ENCODE data around the gene ARHGAP19.

The ARHGAP19 gene

DNA sequence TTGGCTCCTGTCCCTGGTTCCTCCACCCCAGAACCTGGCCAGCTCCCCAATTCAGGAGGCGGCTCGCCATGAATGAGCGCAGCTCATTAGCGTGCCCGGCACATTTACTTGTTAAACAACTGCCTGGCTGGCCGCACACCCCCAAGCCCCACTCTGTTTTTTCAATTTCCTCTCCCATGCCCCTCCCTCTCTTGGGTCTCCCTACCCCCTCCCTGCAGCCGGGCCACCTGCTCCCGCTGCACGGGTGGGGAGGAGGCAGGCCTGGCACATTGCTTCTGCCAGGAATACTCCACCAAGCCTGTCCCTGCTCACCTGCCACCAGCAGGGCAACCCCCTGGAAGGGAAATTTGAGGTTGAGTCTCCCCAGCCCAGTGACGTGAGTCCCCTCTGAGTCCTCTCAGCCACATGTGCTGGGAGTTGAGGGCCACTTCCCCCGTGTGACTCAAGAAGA is 104.2 kb downstream of the ARHGAP19 start:
- DNase-seq: no peak

DNA sequence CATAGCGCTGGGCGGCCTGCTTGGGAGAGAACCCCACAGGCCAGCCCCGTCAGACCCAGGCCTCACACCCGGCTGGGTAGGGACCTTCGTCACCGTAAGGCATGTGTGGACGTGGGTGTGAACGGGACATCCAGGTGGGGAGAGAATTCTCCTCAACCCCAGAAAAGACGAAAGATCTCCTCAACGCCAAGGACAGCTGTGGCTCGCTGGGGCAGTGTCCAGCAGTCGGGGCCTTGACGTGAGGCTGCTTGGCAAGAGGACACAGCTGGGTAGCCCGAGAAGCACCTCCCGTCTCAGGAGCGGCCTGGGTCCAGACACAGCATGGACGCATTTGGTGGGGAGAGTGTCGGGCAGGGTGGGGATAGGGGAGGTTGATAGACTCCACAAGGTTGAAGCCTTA is 105.5 kb downstream of the ARHGAP19 start:
- DNase-seq: no peak

DNA sequence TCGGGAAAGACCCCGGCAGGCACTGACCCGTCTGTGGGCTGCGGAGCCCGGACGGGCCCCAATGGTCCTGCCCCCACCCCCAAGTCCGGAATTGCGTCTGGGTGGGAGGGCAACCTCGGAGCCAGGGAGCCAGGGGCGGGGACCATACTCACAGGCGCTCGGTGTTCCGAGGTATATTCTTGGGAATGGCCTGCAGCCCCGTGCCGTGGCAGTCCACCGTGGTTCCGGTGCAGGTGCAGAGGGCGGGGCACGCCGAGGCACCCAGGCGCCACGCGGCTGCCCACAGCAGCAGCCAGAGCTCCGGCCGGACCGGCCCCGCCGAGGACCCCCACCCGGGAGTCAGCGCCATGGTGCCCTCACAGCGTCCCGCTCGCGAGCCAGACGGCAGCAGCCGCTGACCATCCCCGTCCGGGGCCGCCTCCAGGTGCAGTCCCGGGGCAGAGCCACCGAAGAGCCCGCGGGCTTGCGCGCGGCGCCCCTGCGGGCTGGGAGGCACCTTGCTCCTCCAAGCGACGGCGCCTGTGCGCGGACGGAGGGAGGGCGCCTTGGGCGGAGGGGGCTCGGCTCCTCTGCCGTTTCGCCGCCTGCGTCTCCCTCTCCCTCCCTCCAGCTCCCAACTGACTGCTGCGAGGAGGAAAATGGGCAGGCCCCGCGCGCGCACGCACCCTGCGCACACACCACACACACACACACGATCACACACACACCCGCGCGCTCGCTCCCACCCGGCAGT is 106.9 kb downstream of the ARHGAP19 start, which contains the start of gene SLIT1:
Gene SLIT1 (minus strand): TSS at position 634 of the 733 bp plus-strand sequence. CDS start 285 bp downstream, at position 349.
- no peak for DNase-seq

DNA sequence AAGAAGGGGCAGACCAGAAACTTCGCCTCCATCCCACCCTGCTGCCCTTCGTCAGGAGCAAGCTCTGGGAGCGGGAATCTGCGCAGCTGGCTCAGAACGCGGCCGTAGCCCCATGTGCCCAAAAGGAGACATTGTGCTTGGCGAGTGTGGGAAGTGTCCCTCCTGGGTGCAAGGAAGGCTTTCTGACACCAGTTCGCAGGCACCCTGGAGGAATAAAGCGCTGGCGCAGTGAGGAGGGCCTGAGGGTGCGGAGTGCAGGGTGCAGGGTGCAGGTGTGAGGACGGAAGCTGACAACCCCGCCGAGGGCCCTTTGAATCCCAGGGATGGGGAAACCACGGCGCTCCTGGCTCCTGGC is 107.5 kb downstream of the ARHGAP19 start:
- DNase-seq: no peak

GRCh38 chr10:97183314-97183713 is 109.1 kb downstream of the ARHGAP19 start:
- no peak for DNase-seq

DNA sequence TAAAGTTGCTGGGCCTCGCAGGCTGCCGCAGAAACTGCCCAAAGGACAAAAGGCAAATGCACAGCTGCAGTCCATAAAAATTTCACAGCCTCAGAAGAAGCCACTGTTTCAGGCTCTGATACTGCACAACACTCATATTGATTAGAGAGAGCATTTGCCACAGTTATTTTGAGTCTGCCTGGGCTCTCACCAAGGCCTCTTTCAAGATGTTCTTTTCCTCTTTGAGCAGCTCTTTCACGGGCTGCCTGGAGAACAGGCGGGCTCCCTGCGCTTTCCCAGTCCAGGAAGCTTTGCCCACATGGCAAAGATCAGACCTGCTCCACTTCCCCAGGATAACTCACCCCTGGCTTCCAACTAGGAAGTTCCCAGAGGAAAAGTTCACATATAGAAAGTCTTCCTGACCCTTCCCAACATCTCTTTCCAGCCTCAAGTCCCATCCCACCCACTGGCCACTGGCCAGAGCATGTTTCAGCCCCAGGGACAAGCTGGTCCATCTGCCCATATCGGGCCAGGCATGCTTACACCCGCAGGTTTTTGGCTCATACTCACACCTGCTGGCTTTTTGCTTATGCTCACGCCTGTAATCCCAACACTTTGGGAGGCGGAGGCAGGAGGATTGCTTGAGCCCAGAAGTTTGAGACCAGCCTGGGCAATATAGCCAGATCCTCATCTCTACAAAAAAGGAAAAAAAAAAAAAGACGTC is 110.0 kb downstream of the ARHGAP19 start:
- DNase-seq: no peak

DNA sequence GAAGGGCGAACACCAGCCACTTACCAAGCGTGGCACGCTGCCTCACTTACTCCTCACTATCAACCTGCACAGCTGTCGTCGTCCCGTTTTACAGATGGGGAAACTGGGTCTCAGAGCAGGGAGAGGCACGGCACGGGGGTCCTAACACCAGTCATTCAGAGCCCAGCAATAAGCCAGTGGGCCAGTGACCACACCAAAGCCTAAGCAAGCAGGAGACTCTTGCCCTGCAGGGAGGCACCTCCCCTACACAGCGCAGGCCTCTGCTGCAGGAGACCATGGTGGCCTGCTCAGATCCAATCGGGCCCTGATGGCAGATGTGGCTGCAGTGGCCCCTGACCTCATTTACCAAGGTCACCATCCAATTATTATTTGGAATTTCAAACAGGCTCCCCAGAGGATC is 111.5 kb downstream of the ARHGAP19 start:
- no peak for DNase-seq

DNA sequence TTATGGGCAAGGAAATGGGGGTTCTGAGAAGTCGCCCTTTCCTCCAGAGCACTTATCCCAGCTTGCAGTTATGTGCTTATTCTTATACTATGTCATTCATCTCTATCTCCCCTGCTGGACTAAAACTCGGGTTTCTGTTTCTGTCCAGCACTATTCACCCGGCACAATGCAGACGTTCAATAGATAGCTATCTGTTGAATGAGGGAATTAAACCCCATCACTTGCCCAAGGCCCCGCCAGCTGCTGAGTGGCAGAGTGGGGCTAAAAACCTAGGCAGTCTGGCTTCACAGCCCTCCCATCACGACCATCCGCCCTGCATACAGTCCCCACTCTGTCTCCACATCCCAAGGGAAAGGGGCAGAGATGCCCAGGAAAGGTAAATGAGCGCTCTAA is 112.1 kb downstream of the ARHGAP19 start:
- DNase-seq: no peak

DNA sequence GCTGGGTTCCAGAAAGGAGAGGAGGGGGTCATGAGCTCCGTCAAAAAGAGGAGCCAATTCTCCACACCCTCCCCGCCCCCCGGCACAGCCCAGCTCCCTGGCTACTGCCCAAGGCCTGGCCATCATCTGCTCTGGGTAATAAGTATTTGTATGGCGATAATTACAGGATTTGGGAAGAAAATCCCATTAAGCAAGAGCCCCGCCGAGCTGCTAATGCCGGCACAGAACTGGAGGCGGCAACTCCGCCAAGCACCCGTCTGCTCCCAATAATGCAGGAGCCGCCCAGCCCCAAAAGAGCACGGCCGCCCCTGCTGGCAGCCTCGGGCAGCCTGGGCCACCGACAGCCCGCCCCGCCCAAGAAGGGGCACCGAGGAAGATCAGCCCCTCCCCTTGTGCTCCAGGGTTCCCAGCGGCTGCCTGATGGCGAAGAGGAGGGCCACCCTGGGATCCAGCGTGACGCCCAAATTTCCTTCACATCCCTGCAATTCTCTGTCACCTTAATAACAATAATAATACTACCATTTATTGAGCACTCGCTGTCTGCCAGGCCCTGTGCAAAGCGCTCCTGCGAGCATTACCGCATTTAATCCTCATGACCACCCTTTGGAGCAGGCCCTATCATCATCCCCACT is 112.6 kb downstream of the ARHGAP19 start:
- DNase-seq: no peak

DNA sequence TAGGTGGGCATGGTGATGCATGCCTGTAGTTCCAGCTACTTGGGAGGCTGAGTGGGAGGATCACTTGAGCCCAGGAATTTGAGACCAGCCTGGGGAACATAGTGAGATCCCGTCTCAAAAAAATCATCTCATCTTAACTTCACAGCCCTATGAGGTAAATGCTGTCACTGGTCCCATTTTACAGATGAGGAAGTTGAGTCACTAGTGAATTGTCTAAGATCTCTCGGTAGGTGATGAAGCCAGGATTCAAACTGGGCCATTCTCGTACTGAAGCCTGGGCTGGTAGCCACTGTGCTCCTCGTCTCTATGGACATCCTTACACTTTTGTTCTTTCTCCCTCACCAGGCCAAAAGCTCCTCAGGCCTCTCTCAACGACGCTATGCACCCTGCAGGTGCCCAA is 113.1 kb downstream of the ARHGAP19 start:
- no peak for DNase-seq

DNA sequence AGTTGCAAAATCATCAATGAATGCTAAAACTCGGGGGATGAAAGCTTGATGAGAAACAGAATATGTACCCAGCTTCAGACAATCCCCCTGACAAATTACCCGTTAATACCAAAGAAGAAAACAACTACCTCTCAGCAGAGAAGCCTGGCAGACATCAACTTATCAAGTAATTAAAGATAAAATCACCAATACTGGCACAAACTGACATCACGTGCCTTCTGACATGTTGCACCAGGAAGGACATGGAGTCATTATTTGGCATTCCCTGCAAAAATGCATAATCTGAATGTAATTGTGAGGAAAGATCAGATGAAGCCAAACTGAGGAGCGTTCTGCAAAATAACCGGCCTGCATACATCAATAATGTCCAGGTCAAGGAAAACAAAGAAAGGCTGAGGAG is 114.4 kb downstream of the ARHGAP19 start:
- no peak for DNase-seq

DNA sequence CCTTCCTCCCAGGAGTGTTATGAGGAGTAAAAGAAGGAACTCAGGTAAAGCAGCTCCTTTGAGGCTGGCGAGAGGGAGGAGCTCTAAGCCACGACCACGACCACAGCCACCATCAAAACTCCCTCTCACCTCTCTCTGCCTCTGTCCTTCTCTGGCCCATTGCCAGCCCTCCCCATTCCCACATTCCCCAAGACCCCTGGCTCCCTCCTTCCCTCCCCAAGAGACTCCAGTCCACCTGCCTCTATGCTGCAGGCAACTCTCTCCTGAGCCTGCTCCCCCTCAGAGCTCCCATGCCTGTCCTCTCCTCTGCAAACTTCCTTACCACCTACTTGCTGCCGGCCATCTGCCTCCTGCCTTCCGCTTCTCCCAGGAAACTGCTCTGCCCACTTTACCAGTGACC is 116.2 kb downstream of the ARHGAP19 start:
- DNase-seq: no peak

DNA sequence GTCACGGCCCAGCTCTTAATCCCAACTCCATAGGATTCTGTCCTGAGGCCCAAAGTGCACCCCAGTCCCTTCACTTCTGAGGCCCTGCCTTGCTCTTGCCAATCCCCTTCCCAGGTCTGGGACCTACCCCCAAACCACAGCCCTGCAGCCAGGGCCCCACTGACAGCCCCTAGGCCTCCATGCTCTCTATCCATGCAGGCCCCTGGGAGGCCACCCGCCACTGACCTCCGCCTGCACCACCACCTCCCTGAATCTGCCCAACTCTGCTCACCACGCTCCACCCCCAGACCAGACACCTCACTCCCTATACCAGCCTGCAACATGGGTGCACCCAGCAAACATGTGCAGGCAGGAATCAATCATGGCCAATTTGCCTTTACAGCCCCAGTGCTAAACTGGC is 116.9 kb downstream of the ARHGAP19 start:
- DNase-seq: no peak

- DNase-seq: no peak
These were observed 117.5 kb downstream of the ARHGAP19 start for GRCh38 chr10:97174941-97175340.

DNA sequence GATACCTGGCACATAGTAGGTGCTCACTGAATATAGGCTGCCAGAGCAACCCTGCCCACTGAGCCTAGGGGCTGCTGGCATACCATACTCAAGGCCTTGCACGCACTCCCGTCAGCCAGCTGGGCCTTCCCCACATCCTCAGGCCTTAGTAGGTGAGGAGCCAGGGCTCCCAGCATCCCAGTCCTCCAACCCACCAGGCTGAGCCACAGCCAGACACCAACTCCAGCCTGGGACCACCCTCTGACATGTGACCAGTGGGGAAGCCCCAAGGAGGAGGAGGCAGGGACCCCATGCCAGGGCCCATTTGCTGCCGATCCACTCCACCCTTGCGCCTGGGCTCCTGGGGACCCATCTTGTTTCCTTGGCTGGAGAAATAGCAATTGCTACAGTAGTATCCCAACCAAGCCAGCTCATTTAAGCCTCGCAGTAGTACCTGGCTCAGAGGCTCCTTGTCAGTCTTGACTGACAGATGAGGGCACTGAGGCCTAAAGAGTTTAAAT is 118.1 kb downstream of the ARHGAP19 start:
- DNase-seq: no peak

DNA sequence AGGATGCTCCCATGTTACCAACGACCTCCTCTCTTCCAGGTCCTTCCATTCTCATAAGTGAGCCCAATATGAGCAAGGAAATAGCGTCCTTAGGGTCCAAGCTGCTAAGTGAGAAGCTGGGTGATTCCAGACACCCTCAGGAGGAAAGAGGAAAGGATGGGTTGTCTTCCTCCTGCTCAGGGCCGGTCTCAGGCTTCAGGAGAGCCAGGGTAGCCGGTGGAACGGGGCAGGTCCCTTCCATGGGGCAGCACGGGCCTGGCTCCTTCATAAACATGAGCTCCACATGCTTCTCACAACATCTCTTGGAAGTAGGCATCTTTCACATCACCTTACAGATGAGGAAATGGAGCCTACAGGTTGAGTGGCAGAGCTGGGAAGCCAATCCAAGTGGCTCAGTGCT is 119.4 kb downstream of the ARHGAP19 start:
- no peak for DNase-seq
